A549 treated with Hydrocortisone at 1 μM for 4 hours (cell line): Measurements from ENCODE around the gene YBX3. TPM values are rescaled to one million over a fixed set of nuclear protein-coding genes. Genes with fewer than 3 reads are reported as not detected.

ENCODE experiments used
- total RNA-seq: library from RNA; stranded (reverse); fragments of 200-300 nt; extraction: Qiagen RNA extraction; gene quantifications from 5 replicates; pipeline ENCODE4 v1.2.3, GENCODE V29; 2022

Gene YBX3
- 254 to 269 TPM (median 257 TPM) in 5 replicates for total RNA-seq

GRCh38 chr12:10722905-10723746 is at the start of gene YBX3:
Gene YBX3 (minus strand): TSS chr12:10723323. CDS start chr12:10723111, 212 bp downstream.

DNA sequence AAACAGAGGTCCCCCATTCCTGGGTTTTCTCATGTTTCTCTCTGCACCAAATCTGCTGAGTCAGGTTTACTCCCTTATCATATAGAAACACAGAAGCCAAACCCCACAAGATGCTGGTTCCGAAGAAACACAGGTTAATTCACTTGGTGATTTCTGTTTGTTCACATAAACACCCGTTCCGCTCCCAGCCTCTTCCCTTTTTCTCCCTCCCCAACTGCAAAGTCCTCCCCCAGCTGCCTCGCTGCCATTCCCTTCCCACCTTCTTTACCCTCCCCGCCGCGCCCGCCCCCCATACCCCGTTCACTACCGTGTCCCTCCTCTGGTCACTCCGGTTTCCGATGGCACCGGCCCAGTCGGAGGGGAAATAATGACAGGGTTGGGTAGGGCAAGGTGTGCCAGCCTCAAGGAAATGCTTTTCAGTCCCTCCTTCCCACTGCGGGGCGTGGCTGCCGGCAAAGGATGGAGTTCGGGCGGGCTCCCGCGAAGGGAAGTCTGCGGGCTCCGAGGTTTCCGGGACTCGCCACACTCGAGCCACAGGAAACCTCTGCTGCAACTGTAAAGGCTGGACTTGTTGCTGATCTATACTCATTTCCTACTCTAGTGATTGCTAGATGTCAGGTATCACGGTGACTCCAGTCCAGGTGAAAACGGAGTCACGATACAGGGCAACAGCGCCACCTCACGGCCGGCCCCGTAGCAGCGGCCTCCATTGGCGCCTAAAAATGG is 49.3 kb downstream of the YBX3 start, which contains the start of gene STYK1:
Gene STYK1, minus strand, starts transcription at position 394 of the 726 bp plus-strand sequence. CDS start 39,434 bp downstream, outside the sequence.

Other genes with a start within 250 kb of the YBX3 start
- 0.43 to 0.97 TPM (median 0.52 TPM) in 5 replicates for gene EIF2S3B, start 217.4 kb downstream of the YBX3 start, total RNA-seq
- gene MAGOHB, start 109.7 kb downstream of the YBX3 start, total RNA-seq, result 45.9 to 55.4 TPM (median 48.7 TPM) in 5 replicates
- 0.08 to 0.41 TPM (median 0.22 TPM) in 5 replicates for gene STYK1, start 49.3 kb downstream of the YBX3 start, total RNA-seq
- gene TAS2R7, start 79.3 kb upstream of the YBX3 start, total RNA-seq, result not detected in 5 replicates
- gene TAS2R8, start 84.0 kb upstream of the YBX3 start, total RNA-seq, result not detected in 5 replicates
- gene TAS2R9, start 86.8 kb upstream of the YBX3 start, total RNA-seq, result not detected in 5 replicates
- gene TAS2R10, start 103.0 kb upstream of the YBX3 start, total RNA-seq, result 0.08 to 0.10 TPM in 2 of 5 replicates, not detected in the others
- gene PRR4, start 126.2 kb upstream of the YBX3 start, total RNA-seq, result 1.6 to 3.3 TPM (median 2.6 TPM) in 5 replicates
- gene PRH1, start 160.9 kb upstream of the YBX3 start, total RNA-seq, result 2.0 to 3.3 TPM (median 3.1 TPM) in 5 replicates
- not detected in 5 replicates for gene TAS2R13, start 186.2 kb upstream of the YBX3 start, total RNA-seq
- 0.29 to 0.47 TPM in 2 of 5 replicates, not detected in the others for gene PRH2, start 205.9 kb upstream of the YBX3 start, total RNA-seq
- gene TAS2R14, start 215.9 kb upstream of the YBX3 start, total RNA-seq, result 0.43 to 0.70 TPM (median 0.48 TPM) in 5 replicates